H9 (cell line): ENCODE results near the gene PTPRN2. TPM values are rescaled to one million over a fixed set of nuclear protein-coding genes. Genes with fewer than 3 reads are reported as not detected.

Experiments used
- DNase-seq: peaks from one replicate; pipeline ENCODE4 v3.0.0-alpha.2; 2017
- H2AFZ ChIP-seq: one replicate; pipeline ENCODE4 v1.6.1; 2013; ENCODE audit warnings: mild to moderate bottlenecking, low read length, control low read depth, moderate library complexity
- H2AK5ac ChIP-seq: 2 replicates; pipeline ENCODE4 v1.6.1; 2013; ENCODE audit warnings: low read length, control low read depth, mixed read lengths; ENCODE audit not compliant: insufficient read length
- H2BK120ac ChIP-seq: one replicate; pipeline ENCODE4 v1.6.1; 2013; ENCODE audit warnings: low read depth, mild to moderate bottlenecking, low read length, control low read depth, inconsistent platforms; ENCODE audit not compliant: poor library complexity, severe bottlenecking
- H2BK12ac ChIP-seq: 2 replicates; pipeline ENCODE4 v1.6.1; 2013; ENCODE audit warnings: low read length, control low read depth, mixed read lengths, low read depth; ENCODE audit not compliant: insufficient read length
- H2BK15ac ChIP-seq: 2 replicates; pipeline ENCODE4 v1.6.1; 2013; ENCODE audit warnings: low read depth, low read length, control low read depth
- H2BK20ac ChIP-seq: one replicate; pipeline ENCODE4 v1.6.1; 2013; ENCODE audit warnings: low read depth, mild to moderate bottlenecking, low read length, control low read depth, inconsistent platforms; ENCODE audit not compliant: poor library complexity, severe bottlenecking
- H2BK5ac ChIP-seq: 2 replicates; pipeline ENCODE4 v1.6.1; 2013; ENCODE audit warnings: low read length, control low read depth, mixed read lengths; ENCODE audit not compliant: insufficient read length
- H3K14ac ChIP-seq: 2 replicates; pipeline ENCODE4 v1.6.1; 2013; ENCODE audit warnings: low read length, control low read depth; ENCODE audit not compliant: insufficient read depth
- H3K18ac ChIP-seq: 2 replicates; pipeline ENCODE4 v1.6.1; 2013; ENCODE audit warnings: low read depth, mild to moderate bottlenecking, mixed read lengths, low read length, control low read depth; ENCODE audit not compliant: insufficient read length
- H3K23ac ChIP-seq: 2 replicates; pipeline ENCODE4 v1.6.1; 2013; ENCODE audit warnings: low read length, control low read depth, mixed read lengths, low read depth; ENCODE audit not compliant: insufficient read length
- H3K23me2 ChIP-seq: 2 replicates; pipeline ENCODE4 v1.6.1; 2013; ENCODE audit warnings: low read depth, mild to moderate bottlenecking, mixed read lengths, low read length, control low read depth; ENCODE audit not compliant: insufficient read length, poor library complexity, severe bottlenecking
- H3K27ac ChIP-seq: 2 replicates; pipeline ENCODE4 v1.5.1; 2013; ENCODE audit warnings: low read length, control low read depth, mixed read lengths, low read depth; ENCODE audit not compliant: insufficient read length
- H3K27me3 ChIP-seq: 2 replicates; pipeline ENCODE4 v1.6.1; 2013; ENCODE audit warnings: low read length, control low read depth, inconsistent platforms; ENCODE audit not compliant: insufficient read depth
- H3K4ac ChIP-seq: 2 replicates; pipeline ENCODE4 v1.6.1; 2013; ENCODE audit warnings: low read depth, mild to moderate bottlenecking, control low read depth, inconsistent platforms, low read length, moderate library complexity
- H3K4me1 ChIP-seq: 2 replicates; pipeline ENCODE4 v1.6.1; 2013; ENCODE audit warnings: low read length, control low read depth, inconsistent platforms; ENCODE audit not compliant: insufficient read depth
- H3K4me2 ChIP-seq: 2 replicates; pipeline ENCODE4 v1.6.1; 2013; ENCODE audit warnings: low read length, control low read depth, mixed read lengths; ENCODE audit not compliant: insufficient read length, insufficient read depth
- H3K56ac ChIP-seq: 2 replicates; pipeline ENCODE4 v1.6.1; 2013; ENCODE audit warnings: low read depth, mild to moderate bottlenecking, mixed read lengths, low read length, control low read depth; ENCODE audit not compliant: insufficient read length
- H3K79me1 ChIP-seq: 2 replicates; pipeline ENCODE4 v1.6.1; 2013; ENCODE audit warnings: low read depth, mild to moderate bottlenecking, moderate library complexity, low read length, control low read depth, inconsistent platforms; ENCODE audit not compliant: insufficient read depth, poor library complexity, severe bottlenecking
- H3K79me2 ChIP-seq: 2 replicates; pipeline ENCODE4 v1.6.1; 2013; ENCODE audit warnings: low read length, control low read depth, inconsistent platforms; ENCODE audit not compliant: insufficient read depth
- H3K9ac ChIP-seq: 2 replicates; pipeline ENCODE4 v1.6.1; 2013; ENCODE audit warnings: low read length, control low read depth, mixed read lengths; ENCODE audit not compliant: insufficient read length; ENCODE audit errors: extremely low read depth
- H3K9me3 ChIP-seq: one replicate; pipeline ENCODE4 v1.6.1; 2013; ENCODE audit warnings: low read depth, low read length, inconsistent platforms; ENCODE audit not compliant: control insufficient read depth
- H3T11ph ChIP-seq: one replicate; pipeline ENCODE4 v1.6.1; 2013; ENCODE audit warnings: mild to moderate bottlenecking, low read length, control low read depth, inconsistent platforms
- H4K20me1 ChIP-seq: one replicate; pipeline ENCODE4 v1.6.1; 2013; ENCODE audit not compliant: control insufficient read depth, insufficient read length, insufficient read depth
- H4K5ac ChIP-seq: 2 replicates; pipeline ENCODE4 v1.6.1; 2013; ENCODE audit warnings: low read depth, mild to moderate bottlenecking, mixed read lengths, low read length, control low read depth; ENCODE audit not compliant: insufficient read length
- H4K8ac ChIP-seq: replicated peaks from 2 replicates; pipeline ENCODE4 v1.6.1; 2013; ENCODE audit warnings: low read length, control low read depth, mixed read lengths, low read depth; ENCODE audit not compliant: insufficient read length
- H4K91ac ChIP-seq: 2 replicates; pipeline ENCODE4 v1.6.1; 2013; ENCODE audit warnings: low read depth, mild to moderate bottlenecking, moderate library complexity, mixed read lengths, low read length, control low read depth; ENCODE audit not compliant: insufficient read length
- H3K27ac Mint-ChIP-seq, 3 experiments: 2 replicates in 2 of 3; 3 replicates in 1 of 3; pipeline ENCODE4 v1.8.0; 2020 to 2021; ENCODE audit warnings: mixed read lengths in 3 of 3, mild to moderate bottlenecking in 1 of 3, moderate library complexity in 1 of 3
- H3K27me3 Mint-ChIP-seq: 2 replicates; pipeline ENCODE4 v1.8.0; 2021; ENCODE audit warnings: low read depth, mild to moderate bottlenecking, moderate library complexity, mixed read lengths
- H3K36me3 Mint-ChIP-seq, 3 experiments: 2 replicates in 2 of 3; 3 replicates in 1 of 3; pipeline ENCODE4 v1.8.0; 2020 to 2021; ENCODE audit warnings: low read depth in 3 of 3, mixed read lengths in 3 of 3; ENCODE audit not compliant: insufficient read depth in 1 of 3
- H3K4me1 Mint-ChIP-seq, 2 experiments: 2 replicates each; pipeline ENCODE4 v1.8.0; 2020; ENCODE audit warnings: mixed read lengths in 2 of 2
- H3K4me3 Mint-ChIP-seq, 2 experiments: 2 replicates in 1 of 2; 3 replicates in 1 of 2; pipeline ENCODE4 v1.8.0; 2020 to 2021; ENCODE audit warnings: mild to moderate bottlenecking in 2 of 2, mixed read lengths in 2 of 2, moderate library complexity in 1 of 2
- H3K9me3 Mint-ChIP-seq, 2 experiments: 2 replicates in 1 of 2; 3 replicates in 1 of 2; pipeline ENCODE4 v1.8.0; 2020; ENCODE audit warnings: mild to moderate bottlenecking in 2 of 2, mixed read lengths in 2 of 2, moderate library complexity in 1 of 2
- WGBS: extraction: QIAGEN DNeasy Blood & Tissue Kit; methylation state at CpG from one replicate; pipeline ENCODE4 v1.1.7; 2013; ENCODE audit warnings: missing lambda C conversion rate, low lambda C conversion rate, mixed read lengths; ENCODE audit not compliant: insufficient read length; ENCODE audit errors: extremely low coverage; 5-methylcytosine and 5-hydroxymethylcytosine counted together
- total RNA-seq: library from RNA; stranded (reverse); gene quantifications from 2 replicates; pipeline ENCODE4 v1.2.1, GENCODE V29; 2021
- TF ChIP-seq, protein P1 (sequence below): fragments of 200-600 bp; sonication (generic); conservative IDR thresholded peaks from 3 replicates; pipeline ENCODE4 v1.8.0; 2021; ENCODE audit warnings: antibody characterized with exemption, mild to moderate bottlenecking

Gene PTPRN2
- total RNA-seq, 1 experiment from 2014 or later: 5.2 TPM

DNA sequence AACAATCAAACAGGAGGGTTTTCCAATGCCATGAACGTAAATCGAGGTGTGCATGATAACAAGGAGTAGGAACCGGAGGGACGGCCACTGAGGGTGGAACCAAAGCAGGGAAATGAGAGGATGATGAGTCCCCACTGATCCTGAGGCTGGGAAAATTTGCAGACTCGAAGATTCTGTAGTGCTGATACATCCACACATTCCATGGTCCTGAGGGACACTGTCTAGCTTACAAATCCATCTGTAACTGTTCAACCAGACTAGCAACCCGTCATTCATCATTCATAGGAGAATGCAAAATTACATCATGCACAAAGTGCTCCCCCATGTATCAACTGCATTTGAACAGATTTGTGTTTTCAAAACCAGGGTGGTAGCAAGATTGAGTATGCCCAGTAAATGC is 189.7 kb downstream of the PTPRN2 start:
- Histone ChIP-seq H2BK120ac (no peak overlapping the region), H2AK5ac (no peak overlapping the region), H3K27ac (no peak overlapping the region), H3K4me2 (no peak overlapping the region), H3K9me3 (no peaks in the 10 kb centered on the region), H3K79me1 (no peaks in the 10 kb centered on the region), H3K4me1 (no peaks in the 10 kb centered on the region), H2BK20ac (no peak overlapping the region), H3K14ac (no peak overlapping the region), H3K18ac (no peak overlapping the region), H4K20me1 (no peaks in the 10 kb centered on the region), H3K23me2 (no peaks in the 10 kb centered on the region), H3K9ac (no peak overlapping the region), H2BK12ac (no peak overlapping the region), H3K27me3 (no peaks in the 10 kb centered on the region), H3K56ac (no peak overlapping the region), H3K79me2 (no peaks in the 10 kb centered on the region), H2BK15ac (no peak overlapping the region), H2BK5ac (no peak overlapping the region), H4K8ac (no peak overlapping the region), H4K91ac (no peak overlapping the region), H3K4ac (no peak overlapping the region), H2AFZ (no peak overlapping the region), H3T11ph (no peak overlapping the region), H3K23ac (no peak overlapping the region), H4K5ac (no peak overlapping the region)
- peaks cover 33 to 45% of the 10 kb centered on the region in 2 experiments for H3K4me1 Mint-ChIP-seq
- TF ChIP-seq, protein P1, sequence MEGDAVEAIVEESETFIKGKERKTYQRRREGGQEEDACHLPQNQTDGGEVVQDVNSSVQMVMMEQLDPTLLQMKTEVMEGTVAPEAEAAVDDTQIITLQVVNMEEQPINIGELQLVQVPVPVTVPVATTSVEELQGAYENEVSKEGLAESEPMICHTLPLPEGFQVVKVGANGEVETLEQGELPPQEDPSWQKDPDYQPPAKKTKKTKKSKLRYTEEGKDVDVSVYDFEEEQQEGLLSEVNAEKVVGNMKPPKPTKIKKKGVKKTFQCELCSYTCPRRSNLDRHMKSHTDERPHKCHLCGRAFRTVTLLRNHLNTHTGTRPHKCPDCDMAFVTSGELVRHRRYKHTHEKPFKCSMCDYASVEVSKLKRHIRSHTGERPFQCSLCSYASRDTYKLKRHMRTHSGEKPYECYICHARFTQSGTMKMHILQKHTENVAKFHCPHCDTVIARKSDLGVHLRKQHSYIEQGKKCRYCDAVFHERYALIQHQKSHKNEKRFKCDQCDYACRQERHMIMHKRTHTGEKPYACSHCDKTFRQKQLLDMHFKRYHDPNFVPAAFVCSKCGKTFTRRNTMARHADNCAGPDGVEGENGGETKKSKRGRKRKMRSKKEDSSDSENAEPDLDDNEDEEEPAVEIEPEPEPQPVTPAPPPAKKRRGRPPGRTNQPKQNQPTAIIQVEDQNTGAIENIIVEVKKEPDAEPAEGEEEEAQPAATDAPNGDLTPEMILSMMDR: no peak
- H3K9me3 Mint-ChIP-seq: peaks cover 5 to 7% of the 10 kb centered on the region in 2 experiments
- peaks cover 0 to 8% (median 7%) of the 10 kb centered on the region in 3 experiments; a peak in 5 of 7 replicates for H3K36me3 Mint-ChIP-seq
- WGBS: no CpG with 5 or more reads among the region's 6 CpGs
- no peak overlapping the region for H3K27ac Mint-ChIP-seq
- no peak for DNase-seq
- peaks cover 4% of the 10 kb centered on the region for H3K27me3 Mint-ChIP-seq
- no peak overlapping the region for H3K4me3 Mint-ChIP-seq
